ENCODE results near the gene GPX1.

The GPX1 gene

GRCh38 chr3:49327485-49327884 lies 30.7 kb downstream of the GPX1 start:
- TF ChIP-seq CTCF (IDR thresholded peaks at IDR 0.05; ENCODE audit: borderline replicate concordance, insufficient read depth, low read depth, low read length) = peak; percentile 34; the same call in 1 of the 2 replicates
- no peak overlapping the region for H3K4me3 ChIP-seq (ENCODE audit: low read depth, low read length)

- no peak for TF ChIP-seq CTCF (IDR thresholded peaks at IDR 0.05; ENCODE audit: borderline replicate concordance, insufficient read depth, low read depth, low read length)
- no peak overlapping the region for H3K4me3 ChIP-seq (ENCODE audit: low read depth, low read length)
Measured at GRCh38 chr3:49324768-49325167, 33.4 kb downstream of the GPX1 start.

- no peak for TF ChIP-seq CTCF (IDR thresholded peaks at IDR 0.05; ENCODE audit: borderline replicate concordance, insufficient read depth, low read depth, low read length)
- no peak overlapping the region for H3K4me3 ChIP-seq (ENCODE audit: low read depth, low read length)
Measured at GRCh38 chr3:49316696-49317457, 41.3 kb downstream of the GPX1 start.

GRCh38 chr3:49313896-49314688 lies 44.1 kb downstream of the GPX1 start:
- TF ChIP-seq CTCF (IDR thresholded peaks at IDR 0.05; ENCODE audit: borderline replicate concordance, insufficient read depth, low read depth, low read length) = no peak
- H3K4me3 ChIP-seq (ENCODE audit: low read depth, low read length) = no peak overlapping the region

GRCh38 chr3:49311283-49311682 lies 46.9 kb downstream of the GPX1 start:
- no peak for TF ChIP-seq CTCF (IDR thresholded peaks at IDR 0.05; ENCODE audit: borderline replicate concordance, insufficient read depth, low read depth, low read length)
- H3K4me3 ChIP-seq (ENCODE audit: low read depth, low read length) = no peak overlapping the region

GRCh38 chr3:49310677-49311076 lies 47.5 kb downstream of the GPX1 start:
- TF ChIP-seq CTCF (IDR thresholded peaks at IDR 0.05; ENCODE audit: borderline replicate concordance, insufficient read depth, low read depth, low read length) = no peak
- H3K4me3 ChIP-seq (ENCODE audit: low read depth, low read length) = no peak overlapping the region

Measured in GM12875 (cell line).